ENCODE measurements around the gene DNAAF5.
A peak's percentile ranks its signal among the peaks of the same experiment; 100 is the strongest.
"Not testable (repeated sequence)": the region's sequence is repeated elsewhere in the genome, so short reads cannot be mapped to it uniquely, and the experiment has no call there.

Gene DNAAF5

GRCh38 chr7:730501-731439, 4.3 kb downstream of the DNAAF5 start:
- DNase-seq, result no peak

- no peak for DNase-seq
Observed at GRCh38 chr7:731440-732085, 5.1 kb downstream of the DNAAF5 start.

- DNase-seq, result peak; percentile 16
Observed at GRCh38 chr7:732094-732541, 5.6 kb downstream of the DNAAF5 start.

GRCh38 chr7:732556-732955, 6.1 kb downstream of the DNAAF5 start:
- DNase-seq, result no peak

- no peak for DNase-seq
Observed at GRCh38 chr7:734214-734613, 7.7 kb downstream of the DNAAF5 start.

- DNase-seq, result no peak
Observed at GRCh38 chr7:734808-735207, 8.3 kb downstream of the DNAAF5 start.

- DNase-seq, result no peak
Observed at GRCh38 chr7:738241-738640, 11.7 kb downstream of the DNAAF5 start.

GRCh38 chr7:738723-739454, 12.4 kb downstream of the DNAAF5 start:
- DNase-seq, result no peak

- no peak for DNase-seq
Observed at GRCh38 chr7:739455-739982, 13.0 kb downstream of the DNAAF5 start.

GRCh38 chr7:739983-740942, 13.8 kb downstream of the DNAAF5 start:
- no peak for DNase-seq

- no peak for DNase-seq
Observed at GRCh38 chr7:741191-741671, 14.7 kb downstream of the DNAAF5 start.

- no peak for DNase-seq
Observed at GRCh38 chr7:741850-742249, 15.4 kb downstream of the DNAAF5 start.

GRCh38 chr7:742791-743190, 16.3 kb downstream of the DNAAF5 start:
- DNase-seq, result no peak

- not testable (repeated sequence) for DNase-seq
Observed at GRCh38 chr7:743341-744127, 17.0 kb downstream of the DNAAF5 start.

- not testable (repeated sequence) for DNase-seq
Observed at GRCh38 chr7:744128-744520, 17.6 kb downstream of the DNAAF5 start.

- DNase-seq, result no peak
Observed at GRCh38 chr7:744854-745430, 18.4 kb downstream of the DNAAF5 start.

- no peak for DNase-seq
Observed at GRCh38 chr7:745431-746154, 19.1 kb downstream of the DNAAF5 start.

- no peak for DNase-seq
Observed at GRCh38 chr7:746155-747061, 19.9 kb downstream of the DNAAF5 start.

GRCh38 chr7:747186-747585, 20.7 kb downstream of the DNAAF5 start:
- DNase-seq, result no peak
